GM21528 (cell line): ENCODE results near the gene CHRDL2.
A peak's percentile ranks its signal among the peaks of the same experiment; 100 is the strongest.

Experiments
- ATAC-seq: cut with Tn5 transposase; IDR thresholded peaks from one replicate; pipeline ENCODE4 v1.9.1; 2021; ENCODE audit warnings: mild to moderate bottlenecking, moderate library complexity; ENCODE audit not compliant: unreplicated experiment, low FRiP score

Gene CHRDL2

GRCh38 chr11:74749127-74749964 lies 18.1 kb upstream of the CHRDL2 start:
- peak; percentile 51 for ATAC-seq

- ATAC-seq = peak; percentile 97
These were observed 17.2 kb upstream of the CHRDL2 start, which contains the start of gene RNF169 for GRCh38 chr11:74748211-74749126. Gene RNF169, plus strand, starts transcription at chr11:74748849. Its CDS starts 32 bp downstream, at chr11:74748881.

- ATAC-seq = no peak
These were observed 15.6 kb upstream of the CHRDL2 start for GRCh38 chr11:74746868-74747267.

GRCh38 chr11:74744277-74744676 lies 13.1 kb upstream of the CHRDL2 start:
- no peak for ATAC-seq

GRCh38 chr11:74743640-74744039 lies 12.4 kb upstream of the CHRDL2 start:
- ATAC-seq = no peak

- ATAC-seq = no peak
These were observed 10.8 kb upstream of the CHRDL2 start for GRCh38 chr11:74742070-74742469.

- no peak for ATAC-seq
These were observed 8.5 kb upstream of the CHRDL2 start for GRCh38 chr11:74739546-74740270.

- ATAC-seq = no peak
These were observed 4.8 kb upstream of the CHRDL2 start for GRCh38 chr11:74736031-74736430.

GRCh38 chr11:74735365-74735928 lies 4.2 kb upstream of the CHRDL2 start:
- no peak for ATAC-seq

- no peak for ATAC-seq
These were observed 3.3 kb upstream of the CHRDL2 start for GRCh38 chr11:74734559-74734925.

- ATAC-seq = no peak
These were observed 510 bp downstream of the CHRDL2 start for GRCh38 chr11:74730571-74731260.

- ATAC-seq = no peak
These were observed 1.8 kb downstream of the CHRDL2 start for GRCh38 chr11:74729397-74729796.

- ATAC-seq = no peak
These were observed 4.6 kb downstream of the CHRDL2 start for GRCh38 chr11:74726547-74727182.

GRCh38 chr11:74725701-74726100 lies 5.5 kb downstream of the CHRDL2 start:
- no peak for ATAC-seq

- no peak for ATAC-seq
These were observed 7.7 kb downstream of the CHRDL2 start for GRCh38 chr11:74723511-74723910.

- ATAC-seq = no peak
These were observed 9.8 kb downstream of the CHRDL2 start for GRCh38 chr11:74721479-74721835.

GRCh38 chr11:74720596-74721478 lies 10.4 kb downstream of the CHRDL2 start:
- ATAC-seq = no peak

- ATAC-seq = no peak
These were observed 12.2 kb downstream of the CHRDL2 start for GRCh38 chr11:74719011-74719410.
